C4-2B (cell line): ENCODE data around the gene DIDO1.
A peak's percentile ranks its signal among the peaks of the same experiment; 100 is the strongest.

ENCODE experiments used
- H3K27ac ChIP-seq: fragments of 450-650 bp; 2 replicates; pipeline ENCODE4 v1.5.1; 2017
- ZFX ChIP-seq: fragments of 450-650 bp; IDR thresholded peaks from 2 replicates; pipeline ENCODE4 v1.6.1; 2017
- TF ChIP-seq, protein P1 (sequence below): fragments of 450-650 bp; conservative IDR thresholded peaks from 2 replicates; pipeline ENCODE4 v1.5.1; 2017; ENCODE audit warnings: mild to moderate bottlenecking

The DIDO1 gene

DNA sequence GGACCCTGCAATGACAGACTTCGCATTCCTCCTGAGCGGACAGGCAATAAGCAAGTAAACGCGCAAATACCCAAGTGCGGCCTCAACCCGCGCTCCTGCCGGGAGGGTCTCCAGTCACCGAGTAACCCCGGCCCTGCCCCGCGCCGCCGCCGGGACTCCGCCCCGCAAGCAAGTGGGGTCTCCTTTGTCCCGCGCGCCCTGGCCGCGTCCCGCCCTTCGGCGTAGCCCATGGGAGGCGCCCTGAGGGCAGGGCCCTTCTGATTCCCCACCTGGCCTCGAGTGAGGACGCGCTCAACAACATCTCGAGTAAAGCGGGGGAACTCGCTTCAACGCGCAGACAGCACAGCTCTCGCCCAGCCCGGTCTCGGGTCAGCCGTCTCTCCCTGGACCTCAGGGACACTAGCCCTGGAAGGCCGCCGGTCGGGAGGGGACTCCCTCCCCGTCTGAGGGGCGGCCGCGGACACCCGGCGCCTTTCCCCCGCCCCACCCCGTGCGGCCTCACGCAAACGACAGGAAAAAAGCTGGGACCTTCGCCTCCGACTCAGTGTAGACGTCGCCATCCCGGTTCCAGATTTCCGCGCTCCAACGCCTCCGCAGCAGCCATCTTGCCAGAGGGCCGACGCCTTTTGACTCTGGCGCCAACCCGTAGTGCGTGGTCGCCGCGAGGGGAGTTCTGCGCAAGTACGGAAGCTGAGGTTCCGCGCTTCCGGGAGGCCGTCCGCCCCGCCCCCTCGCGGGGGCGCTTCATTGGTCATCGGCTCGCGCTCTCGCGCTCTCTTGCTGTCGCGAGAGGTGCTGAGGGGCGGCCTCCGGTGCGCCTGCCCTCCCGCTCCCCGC is 11.2 kb upstream of the DIDO1 start:
- H3K27ac ChIP-seq, result peak overlapping the region; percentile 96
- TF ChIP-seq, protein P1, sequence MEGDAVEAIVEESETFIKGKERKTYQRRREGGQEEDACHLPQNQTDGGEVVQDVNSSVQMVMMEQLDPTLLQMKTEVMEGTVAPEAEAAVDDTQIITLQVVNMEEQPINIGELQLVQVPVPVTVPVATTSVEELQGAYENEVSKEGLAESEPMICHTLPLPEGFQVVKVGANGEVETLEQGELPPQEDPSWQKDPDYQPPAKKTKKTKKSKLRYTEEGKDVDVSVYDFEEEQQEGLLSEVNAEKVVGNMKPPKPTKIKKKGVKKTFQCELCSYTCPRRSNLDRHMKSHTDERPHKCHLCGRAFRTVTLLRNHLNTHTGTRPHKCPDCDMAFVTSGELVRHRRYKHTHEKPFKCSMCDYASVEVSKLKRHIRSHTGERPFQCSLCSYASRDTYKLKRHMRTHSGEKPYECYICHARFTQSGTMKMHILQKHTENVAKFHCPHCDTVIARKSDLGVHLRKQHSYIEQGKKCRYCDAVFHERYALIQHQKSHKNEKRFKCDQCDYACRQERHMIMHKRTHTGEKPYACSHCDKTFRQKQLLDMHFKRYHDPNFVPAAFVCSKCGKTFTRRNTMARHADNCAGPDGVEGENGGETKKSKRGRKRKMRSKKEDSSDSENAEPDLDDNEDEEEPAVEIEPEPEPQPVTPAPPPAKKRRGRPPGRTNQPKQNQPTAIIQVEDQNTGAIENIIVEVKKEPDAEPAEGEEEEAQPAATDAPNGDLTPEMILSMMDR, result no peak
- TF ChIP-seq ZFX, result peak; percentile 69

DNA sequence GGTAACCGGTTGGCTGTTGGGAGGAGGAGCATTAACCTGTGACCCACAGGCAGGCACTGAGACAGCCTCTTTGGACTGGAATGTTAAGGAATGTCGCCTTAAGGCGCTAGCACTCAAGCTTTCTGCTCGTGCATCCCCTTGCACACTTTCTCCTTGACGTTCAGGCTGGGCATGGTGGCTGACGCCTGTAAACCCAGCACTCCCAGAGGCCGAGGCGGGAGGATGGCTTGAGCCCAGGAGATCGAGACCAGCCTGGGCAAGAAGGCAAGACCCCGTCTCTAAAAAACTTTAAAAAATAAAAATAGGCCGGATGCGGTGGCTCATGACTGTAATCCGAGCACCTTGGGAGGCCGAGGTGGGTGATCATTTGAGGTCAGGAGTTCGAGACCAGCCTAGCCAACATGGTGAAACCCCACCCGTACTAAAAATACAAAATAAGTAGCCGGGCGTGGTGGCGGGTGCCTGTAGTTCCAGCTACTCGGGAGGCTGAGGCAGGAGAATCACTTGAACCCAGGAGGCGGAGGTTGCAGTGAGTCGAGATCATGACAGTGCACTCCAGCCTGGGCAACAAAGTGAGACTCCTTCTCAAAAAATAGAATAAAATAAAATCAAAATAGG is 9.8 kb upstream of the DIDO1 start:
- no peak for TF ChIP-seq ZFX
- TF ChIP-seq, protein P1, result no peak
- peak overlapping the region; percentile 96 for H3K27ac ChIP-seq

DNA sequence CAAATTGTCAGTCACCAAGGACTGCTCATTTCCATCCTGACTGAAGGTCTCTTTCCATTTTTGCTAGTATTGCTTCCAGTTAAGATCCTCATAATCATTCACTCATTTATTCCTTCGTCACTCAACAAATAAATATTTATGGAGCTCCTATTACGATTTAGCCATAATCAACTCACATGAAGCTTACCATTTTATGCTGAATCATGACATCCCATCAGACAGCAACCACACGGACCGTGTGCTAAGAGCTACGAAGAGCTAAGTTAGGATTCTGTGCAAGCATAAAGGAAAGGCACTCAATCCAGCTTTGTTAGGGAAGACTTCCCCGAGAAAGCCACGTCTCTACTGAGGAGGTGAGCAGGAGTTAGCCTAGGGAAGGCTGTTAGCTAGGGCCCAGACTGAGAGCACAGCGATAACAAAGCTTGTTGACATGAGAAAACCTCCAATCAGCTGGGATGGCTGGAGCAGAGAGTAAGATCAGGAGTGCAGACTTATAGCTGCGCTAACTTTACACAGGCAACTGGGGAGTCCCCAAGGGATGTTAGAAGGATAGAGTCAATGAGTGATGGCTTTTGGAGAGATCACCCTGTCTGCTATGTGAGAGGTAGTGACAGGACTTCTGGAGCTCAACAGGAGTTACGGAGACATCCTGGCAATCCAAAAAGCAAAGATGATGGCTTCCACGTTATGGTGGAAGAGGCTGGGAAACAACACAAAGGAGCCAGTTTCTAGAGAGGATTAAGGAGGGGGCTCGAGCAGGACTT is 9.1 kb upstream of the DIDO1 start:
- no peak for TF ChIP-seq ZFX
- H3K27ac ChIP-seq, result peak overlapping the region; percentile 96; the same call in 1 of the 2 replicates

DNA sequence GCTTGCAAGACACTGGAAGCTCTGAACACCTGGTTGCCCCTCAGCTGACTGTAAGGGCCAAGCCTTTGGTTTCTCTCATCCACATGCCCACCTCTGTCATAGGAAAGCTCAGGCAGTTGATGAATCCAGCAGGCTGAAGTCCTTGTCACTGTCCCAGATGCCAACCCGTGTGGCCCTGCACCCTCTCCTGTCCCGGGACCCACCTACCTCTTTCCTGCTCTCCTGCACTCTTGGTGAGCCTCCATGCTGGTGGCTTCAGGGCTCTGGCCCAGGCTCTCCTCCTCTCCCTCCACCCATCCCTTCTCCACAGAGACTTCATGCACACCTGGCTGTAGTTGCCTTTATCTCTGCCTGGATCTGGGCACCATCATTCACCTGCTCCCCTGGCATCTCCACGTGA is 7.7 kb upstream of the DIDO1 start:
- no peak overlapping the region for H3K27ac ChIP-seq
- no peak for TF ChIP-seq ZFX
- TF ChIP-seq, protein P1, result no peak

DNA sequence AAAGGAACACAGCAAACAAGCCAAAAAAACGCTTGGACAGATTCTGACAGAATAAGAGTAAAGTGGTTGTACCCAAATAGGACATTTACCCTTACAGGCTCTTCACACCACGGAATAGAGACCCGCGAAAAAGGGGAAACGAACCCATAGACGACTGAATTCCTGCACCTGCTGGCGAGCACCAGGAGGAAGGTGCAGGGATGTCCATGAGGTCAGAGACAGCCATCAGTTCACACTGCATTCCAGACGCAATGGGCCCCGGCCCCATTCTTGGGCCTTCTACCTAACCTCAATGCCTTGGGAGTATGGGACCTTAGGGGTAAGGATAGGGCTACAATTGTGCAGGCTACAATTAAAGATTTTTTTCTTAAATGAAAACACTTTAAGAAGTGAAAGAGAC is 5.2 kb upstream of the DIDO1 start:
- H3K27ac ChIP-seq, result no peak overlapping the region
- TF ChIP-seq, protein P1, result no peak
- no peak for TF ChIP-seq ZFX

DNA sequence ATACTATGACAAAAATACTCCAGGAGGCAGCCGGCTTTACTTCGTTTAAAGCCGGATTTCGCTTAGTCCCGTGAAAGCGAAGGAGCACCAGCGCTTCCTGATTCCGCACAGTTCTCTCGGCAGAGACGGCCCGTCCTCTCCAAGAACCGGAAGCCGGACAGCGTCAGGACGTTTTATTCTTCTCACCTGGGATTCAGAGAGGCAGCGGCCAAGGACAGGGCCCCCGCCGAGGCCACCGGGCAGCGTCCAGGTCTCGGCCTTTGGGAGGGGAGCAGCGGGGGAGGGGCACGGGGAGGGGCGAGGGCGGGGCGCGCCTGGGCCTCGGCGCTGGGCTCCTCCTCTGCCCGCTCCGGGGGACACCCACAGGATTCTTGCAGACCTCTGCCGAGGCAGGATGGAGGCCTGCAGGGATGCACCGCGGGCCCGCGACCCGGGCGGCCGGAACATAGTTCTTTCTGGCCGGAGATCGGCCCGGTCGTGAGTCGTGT is 2.8 kb upstream of the DIDO1 start:
- no peak for TF ChIP-seq ZFX
- TF ChIP-seq, protein P1, result no peak
- peak overlapping the region; percentile 69 for H3K27ac ChIP-seq

DNA sequence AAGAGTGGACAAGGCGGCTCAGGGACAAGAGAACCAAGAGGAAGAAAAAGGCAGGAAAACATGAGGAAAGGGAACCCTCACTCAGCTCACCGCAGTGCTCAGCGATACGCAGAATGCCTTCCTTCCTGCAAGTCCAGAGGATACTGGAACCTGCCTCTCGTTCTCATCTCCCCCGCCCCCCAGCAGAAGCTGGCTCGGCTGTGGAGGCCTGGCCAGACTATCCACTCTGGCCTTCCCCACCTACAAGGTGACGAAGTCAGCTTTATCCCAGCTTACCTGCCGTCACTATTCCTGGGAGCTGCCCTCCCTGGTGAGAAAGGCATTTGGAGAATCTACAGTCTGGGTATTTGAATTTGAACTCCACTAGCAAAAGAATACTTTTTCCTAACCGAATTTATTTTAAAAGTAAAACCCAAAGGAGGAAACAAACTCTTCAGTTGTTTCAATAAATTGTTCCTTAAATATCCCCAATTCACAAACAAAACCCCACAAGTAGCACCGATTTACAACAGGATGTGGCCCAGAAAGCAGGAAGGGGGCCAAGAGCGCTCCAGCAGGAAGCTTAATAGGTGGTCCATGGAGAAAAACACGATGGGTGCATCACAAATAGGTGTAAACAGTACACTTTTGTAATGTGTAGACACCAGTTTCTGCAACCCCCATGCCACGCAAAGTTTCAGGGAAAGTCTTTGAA is 2.1 kb upstream of the DIDO1 start:
- peak overlapping the region; percentile 69 for H3K27ac ChIP-seq
- TF ChIP-seq ZFX, result no peak
- TF ChIP-seq, protein P1, result no peak
